Stimulated activated CD8-positive, alpha-beta memory T cell treated with anti-CD3 and anti-CD28 coated beads, Interleukin-4, amount 100 ng/mL, for 48 hours (primary cell): ENCODE results near the gene SP3.
"Not testable (repeated sequence)": the region's sequence is repeated elsewhere in the genome, so short reads cannot be mapped to it uniquely, and the experiment has no call there.

ENCODE experiments used
- DNase-seq: peaks from one replicate; pipeline ENCODE4 v3.0.0-alpha.2; 2020

Gene SP3

DNA sequence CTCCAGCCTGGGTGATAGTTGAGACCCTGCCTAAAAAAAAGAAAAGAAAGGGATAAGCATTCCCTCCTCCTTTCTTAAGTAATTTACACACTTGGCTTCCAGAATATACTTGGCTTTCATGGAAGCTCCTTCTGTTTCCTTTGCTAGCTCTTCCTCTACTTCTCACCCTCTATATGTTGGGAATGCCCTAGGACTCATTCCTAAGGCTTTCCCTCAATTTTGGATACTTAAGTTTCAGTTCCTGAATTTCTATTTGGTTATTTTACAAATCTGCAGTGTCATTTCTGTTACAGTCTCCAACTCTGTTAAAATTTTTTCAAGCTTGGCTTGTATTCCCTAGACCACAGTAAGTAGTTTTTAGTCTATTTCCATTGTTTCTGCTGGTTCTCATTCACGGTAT, 23.6 kb downstream of the SP3 start:
- DNase-seq = no peak

DNA sequence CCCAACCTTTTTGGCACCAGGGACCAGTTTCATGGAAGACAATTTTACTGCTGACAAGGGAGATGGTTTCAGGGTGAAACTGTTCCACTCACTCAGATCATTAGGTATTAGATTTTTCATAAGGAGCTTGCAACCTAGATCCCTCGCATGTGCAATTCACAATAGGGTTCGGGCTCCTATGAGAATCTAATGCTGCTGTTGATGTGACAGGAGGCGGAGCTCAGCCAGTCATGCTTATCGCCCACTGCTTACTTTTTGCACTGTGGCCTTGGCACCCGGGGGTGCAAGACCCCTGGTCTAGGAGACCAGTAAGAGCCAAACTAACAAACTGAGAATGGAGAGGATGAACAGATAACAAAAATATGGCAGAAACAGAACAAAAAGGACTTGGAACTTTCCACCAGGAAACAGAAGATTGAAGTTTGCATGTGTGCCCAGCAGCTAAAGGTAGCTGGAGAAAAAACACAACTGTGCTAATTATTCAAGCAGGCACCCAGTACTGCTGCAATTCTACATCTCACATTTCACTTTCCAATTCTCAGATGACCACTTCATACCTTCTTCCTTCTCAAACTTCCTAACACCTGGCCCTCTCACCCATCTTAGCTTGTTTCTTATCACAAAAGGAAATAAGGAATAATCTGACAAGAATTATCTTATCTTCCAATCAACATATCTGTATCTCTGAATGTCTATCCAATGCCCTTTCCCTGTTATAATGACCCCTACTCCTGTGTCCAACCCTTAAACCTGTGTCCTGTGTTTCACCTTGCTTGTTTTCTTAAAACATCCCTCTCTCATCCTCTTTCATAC, 24.8 kb downstream of the SP3 start:
- no peak for DNase-seq

DNA sequence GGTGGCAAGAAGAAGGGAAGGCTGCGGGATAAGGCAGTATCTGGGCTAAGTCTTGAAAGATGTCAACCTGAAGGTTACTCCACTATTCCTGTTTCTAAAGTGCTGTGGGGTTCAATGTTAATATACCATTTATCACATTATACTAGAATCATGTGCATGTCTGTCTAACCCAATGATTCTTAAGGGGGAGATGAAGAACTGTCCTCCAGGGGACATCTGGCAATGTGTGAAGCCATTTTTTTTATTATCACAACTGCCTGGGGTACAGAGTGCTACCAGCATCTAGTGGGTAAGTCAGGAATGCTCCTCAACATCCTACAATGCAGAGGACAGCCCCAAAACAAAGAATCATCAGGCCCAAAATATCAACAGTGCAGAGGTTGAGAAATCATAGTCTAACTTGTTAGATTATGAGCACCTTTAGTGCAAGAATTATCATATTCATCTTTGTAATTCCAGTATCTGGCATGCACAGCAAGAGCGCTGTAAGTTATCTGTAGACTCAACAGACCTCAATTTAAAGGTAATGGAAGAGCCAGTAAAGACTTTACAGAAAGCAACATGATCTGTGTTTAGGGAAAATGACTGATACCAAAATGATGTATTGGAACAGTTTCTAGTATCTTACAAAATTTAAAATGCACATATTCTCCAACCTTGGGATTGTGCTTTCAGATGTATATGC, 26.3 kb downstream of the SP3 start:
- DNase-seq = no peak

DNA sequence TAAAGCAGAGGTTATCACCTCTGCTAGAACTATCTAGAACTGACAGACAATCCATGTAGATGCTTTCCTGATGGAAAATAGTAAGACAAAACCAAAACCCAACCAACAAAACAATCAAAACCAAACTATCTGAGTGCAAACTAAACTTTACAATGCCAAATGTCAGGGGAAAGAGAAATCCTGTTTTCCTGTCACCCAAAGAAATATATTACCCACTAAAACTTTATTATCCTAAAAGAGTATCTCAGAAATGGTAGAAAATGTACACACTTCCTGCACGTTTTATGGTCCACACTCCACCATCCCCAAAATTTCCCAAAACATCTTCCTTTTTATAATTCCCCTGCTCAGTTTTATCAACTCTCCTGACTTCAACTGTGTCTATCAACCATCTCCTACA, 29.9 kb downstream of the SP3 start:
- DNase-seq = no peak

DNA sequence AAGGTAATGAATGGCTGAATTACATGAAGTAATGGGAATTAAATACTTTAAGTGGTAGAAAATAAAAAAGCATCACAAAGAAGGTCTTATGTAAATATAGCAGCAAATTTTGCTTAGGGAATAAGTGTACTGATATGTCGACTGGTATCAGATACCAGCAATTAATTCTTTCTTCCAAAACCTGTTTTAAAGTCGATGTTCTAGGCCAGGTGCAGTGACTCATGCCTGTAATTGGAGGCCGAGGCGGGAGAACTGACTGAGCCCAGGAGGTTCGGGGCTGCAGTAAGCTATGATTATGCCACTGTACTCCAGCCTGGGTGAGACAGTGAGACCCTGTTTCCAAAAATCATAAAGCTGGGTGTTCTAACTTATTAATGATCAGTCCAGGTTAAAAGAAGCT, 30.3 kb downstream of the SP3 start:
- no peak for DNase-seq

DNA sequence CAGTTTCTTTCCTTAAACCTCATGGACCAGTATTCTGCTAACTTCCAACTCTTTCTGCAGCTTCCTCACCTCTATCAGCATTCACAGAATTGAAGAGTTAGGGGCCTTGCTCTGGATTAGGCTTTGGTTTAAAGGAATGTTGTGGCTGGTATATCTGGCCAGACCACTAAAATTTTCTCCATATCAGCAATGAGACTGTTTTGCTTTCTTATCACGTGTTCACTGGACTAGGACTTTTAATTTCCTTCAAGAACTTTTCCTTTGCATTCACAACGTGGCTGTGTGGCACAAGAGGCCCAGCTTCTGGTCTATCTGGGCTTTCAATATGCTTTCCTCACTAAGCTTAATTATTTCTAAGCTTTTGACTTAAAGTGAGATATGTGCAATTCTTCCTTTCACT, 33.4 kb downstream of the SP3 start:
- DNase-seq = no peak

DNA sequence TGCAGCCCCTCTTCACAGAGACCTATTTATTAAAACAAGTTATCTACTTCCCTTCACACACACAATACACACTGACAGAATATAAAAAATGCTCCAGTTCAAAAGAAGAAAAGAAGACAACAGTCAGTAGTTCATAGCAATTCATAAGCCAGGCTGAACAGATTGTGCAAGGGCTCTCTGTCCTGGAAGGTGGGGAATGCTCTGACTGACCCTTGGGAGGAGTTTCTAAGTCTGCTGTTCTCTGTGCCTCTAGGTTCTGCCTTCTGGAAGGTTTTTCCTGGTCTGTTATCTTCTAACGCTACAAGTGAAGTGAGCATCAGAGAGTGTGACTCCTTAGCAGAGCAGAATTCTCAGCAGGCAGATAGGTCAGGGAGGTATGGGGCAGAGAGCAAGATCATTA, 35.7 kb downstream of the SP3 start:
- no peak for DNase-seq

DNA sequence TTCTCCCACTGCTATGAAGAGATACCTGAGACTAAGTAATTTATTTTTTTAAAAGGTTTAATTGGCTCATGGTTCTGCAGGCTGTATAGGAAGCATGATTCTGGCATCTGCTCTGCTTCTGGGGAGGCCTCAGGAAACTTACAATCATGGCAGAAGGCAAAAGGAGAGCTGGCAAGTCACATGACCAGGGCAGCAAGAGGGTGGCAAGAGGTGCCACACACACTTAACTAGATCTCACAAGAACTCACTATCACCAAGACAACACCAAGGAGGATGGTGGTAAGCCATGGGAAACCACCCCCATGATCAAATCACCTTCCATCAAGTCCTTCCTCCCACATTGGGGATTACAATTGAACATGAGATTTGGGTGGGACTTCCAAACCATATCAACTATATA, 38.3 kb downstream of the SP3 start:
- no peak for DNase-seq

DNA sequence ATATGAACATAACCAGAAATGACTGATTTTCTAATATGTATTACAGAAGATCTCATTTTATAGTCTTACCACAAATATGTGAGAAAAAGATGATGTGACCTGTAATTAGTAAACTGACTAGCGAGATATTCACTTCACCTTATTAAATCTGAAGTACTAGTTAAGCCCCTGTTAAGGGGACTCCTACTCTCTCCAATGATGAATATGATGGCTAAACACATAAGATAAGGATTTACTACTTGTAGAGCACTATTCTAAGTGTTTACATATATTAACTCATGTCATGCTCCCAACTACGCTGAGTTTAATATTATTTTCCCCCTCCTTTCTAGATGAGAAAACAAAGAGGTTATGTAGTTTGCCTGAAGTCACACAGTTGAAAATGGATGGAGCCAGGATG, 40.9 kb downstream of the SP3 start:
- DNase-seq = no peak

DNA sequence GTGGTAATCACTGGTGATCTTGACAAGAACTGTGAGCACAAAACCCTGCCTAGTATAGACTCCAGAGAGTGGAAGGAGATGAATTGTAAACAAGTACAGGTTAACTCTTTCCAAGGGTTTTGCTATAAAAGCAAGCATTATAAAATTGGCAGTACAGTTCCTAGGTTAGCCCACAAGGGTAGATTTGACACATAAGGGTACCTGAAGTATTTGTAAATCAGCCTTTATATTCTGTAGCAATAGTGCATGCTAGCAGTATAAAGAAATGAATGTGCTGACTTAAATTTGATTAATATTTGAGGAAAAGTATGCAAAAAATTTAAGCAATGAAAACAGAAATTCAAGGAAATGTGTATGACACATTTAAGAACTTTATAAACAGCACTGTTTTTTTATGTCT, 42.4 kb downstream of the SP3 start:
- DNase-seq = no peak

DNA sequence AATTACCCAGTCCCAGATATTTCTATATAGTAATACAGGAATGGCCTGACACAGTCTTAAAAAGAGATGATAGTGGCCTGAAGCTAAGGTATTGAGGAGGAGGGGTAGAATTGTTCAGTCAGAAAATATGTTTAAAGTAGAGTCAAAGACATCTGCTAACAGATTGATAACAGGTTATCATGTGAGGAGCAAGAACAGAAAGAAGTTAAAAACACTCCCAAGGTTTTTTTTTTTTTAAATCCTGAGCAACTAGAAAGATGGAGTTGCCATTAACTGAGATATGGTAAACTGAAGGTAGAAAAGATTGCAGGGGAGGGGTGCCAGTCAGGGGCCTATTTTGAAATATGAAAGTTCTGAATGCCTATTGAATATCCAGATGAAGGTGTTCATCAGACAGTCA, 43.1 kb downstream of the SP3 start:
- DNase-seq = no peak

DNA sequence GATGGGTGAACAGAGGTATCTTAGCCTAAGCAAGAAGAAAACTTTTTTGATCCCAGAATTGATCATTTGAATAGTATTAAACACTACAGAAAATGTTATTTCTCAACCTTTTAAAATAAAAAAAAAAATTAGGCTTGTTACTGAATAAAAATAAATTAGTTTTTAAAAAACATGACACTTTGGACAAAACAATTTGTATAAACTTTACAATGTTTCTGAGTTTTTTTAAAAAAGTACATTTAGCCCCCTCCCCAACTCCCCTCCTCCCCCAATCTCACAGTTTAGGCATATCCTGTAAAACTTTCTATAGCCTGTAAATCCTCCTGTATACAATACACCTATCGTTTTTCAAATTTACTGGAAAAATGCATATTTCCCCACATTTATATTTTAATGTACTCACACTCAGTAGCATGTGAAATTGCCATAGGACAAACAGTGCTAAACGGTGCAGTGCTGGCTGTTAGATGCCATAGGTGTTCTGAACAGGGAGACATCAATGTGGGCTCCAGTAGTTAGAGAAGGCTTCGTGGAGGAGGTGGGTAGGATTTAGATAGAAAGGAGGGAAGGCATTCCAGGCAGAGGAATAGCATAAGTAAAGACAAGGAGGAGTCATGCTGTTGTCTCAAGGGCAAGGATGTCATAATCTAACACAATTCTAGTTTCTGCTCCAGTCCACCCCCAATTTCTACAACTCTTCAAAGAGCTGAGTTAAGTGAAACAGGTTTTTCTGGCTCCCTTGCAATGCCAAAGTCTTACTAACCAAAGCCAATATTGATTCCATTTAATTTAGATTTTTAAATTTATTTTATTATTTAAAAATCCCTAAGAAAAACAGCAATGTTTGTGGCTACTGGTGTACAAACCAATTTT, 50.9 kb downstream of the SP3 start:
- DNase-seq = no peak

DNA sequence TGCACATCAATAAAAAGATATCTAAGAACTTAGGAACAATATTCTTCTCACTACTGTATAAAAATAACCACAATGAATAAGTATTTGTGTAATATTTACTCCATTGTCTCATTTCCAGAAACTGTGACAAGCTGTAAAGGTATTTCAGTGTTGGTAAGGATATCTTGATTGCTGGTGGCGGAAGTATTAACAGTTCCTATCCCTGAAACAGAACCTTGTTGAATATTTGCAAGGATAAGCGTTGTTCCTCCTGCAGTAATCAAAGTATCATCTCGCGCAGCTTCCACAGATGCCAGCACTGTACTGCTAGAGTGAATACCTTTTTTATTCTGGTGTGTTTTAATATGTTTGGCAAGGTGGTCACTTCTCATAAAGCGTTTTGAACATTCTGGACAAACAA, 55.3 kb downstream of the SP3 start:
- DNase-seq = no peak

DNA sequence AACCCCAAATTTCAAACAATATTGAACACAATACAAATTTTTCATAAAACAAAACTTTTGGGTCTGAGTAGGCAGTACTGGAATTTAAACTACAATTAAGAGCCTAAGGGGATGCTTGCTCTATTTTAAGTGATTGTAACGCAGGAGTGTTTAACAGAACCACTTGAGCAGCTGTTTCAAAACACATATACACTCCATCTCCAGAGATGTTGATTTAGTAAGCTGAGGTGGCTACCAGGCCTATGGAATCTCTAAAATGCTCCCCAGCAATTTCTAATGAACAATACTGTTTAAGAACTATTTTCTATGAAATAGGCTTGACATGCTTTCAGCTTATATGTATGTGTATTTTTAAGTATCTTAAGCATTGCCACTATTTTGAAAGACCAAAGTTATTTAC, 58.5 kb downstream of the SP3 start:
- no peak for DNase-seq

DNA sequence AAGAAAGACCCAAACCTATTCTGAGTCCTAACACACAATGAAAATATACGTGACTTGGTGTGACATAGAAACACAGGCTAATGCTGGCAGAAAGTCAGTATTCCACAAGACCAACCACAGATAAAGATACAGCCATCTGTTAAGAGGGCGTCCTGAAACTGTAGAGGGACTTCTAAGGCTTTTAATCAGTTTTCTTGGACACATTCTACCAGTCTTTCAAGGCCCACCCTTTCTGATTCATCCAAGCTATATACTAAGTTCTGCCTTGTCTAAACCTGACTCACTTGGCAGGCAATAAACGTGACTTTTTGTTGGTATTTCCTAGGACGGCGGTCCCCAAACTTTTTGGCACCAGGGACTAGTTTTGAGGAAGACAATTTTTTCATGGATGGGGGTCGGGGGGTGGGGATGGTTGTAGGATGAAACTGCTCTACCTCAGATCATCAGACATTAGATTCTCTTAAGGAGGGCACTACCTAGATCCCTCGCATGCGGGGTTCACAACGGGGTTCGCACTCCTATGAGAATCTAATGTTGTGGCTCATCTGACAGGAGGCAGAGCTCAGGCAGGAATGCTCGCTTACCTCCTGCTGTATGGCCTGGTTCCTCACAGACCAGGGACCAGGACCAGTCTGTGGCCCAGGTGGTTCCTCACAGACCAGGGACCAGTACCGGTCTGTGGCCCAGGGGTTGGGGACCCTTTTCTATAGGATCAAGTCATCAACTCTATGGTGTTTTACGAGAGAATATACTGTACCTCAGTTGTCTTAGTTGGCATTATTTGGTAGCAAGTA, 61.4 kb downstream of the SP3 start:
- DNase-seq = no peak

DNA sequence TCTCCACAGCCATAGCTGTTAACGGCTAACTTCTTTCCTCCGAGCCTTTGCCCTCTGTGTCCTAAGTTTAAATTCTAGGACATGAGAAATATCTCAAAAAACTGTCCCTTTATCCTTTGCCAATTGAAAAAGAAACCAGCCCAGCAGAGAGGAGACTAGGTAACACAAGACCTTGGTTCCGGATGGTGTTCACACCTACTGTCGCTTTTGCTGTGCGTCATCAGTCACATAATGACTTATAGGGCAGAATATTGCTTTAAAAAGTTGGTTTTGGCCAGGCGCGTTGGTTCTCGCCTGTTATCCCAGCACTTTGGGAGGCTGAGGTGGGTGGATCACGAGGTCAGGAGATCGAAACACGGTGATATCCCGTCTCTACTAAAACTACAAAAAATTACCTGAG, 66.2 kb downstream of the SP3 start:
- DNase-seq = no peak

DNA sequence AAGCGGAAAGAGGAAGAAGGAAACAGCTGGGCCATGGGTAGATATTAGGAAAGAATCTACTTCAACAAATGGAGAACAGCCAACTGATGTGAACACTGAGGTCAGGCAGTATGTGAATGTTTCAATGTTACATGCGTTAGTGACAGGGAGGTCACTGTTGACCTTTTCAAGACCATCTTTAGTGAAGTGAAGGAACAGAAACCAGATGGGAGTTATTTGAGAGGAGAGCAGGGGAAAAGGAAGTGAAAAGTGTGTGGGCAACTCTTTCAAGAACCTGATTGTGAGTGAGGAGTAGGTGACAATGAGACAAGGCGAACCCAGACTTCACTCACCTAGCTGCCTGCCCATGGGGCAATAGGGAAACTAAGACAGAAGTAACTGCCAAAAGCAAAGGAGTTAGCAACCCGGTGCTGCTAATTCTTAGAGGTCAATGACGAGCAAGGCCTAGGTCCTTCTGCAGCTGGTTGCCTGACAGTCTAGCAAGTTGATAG, 67.0 kb downstream of the SP3 start:
- no peak for DNase-seq

DNA sequence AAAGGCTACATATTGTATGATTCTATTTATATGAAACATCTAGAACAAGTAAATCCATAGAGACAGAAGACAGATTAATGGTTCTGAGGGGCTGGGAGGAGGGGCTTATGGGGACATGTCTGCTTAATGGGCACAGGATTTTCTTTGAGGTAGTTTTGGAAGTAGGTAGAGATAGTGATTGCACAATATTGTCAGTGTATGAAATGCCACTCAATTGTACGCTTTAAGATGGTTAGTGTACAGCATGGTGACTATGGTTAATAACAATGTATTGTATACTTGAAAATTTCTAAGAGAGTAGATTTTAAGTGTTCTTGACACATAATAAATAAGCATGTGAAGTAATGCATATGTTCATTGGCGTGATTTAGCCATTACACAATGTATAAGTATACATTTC, 68.4 kb downstream of the SP3 start:
- DNase-seq = no peak

DNA sequence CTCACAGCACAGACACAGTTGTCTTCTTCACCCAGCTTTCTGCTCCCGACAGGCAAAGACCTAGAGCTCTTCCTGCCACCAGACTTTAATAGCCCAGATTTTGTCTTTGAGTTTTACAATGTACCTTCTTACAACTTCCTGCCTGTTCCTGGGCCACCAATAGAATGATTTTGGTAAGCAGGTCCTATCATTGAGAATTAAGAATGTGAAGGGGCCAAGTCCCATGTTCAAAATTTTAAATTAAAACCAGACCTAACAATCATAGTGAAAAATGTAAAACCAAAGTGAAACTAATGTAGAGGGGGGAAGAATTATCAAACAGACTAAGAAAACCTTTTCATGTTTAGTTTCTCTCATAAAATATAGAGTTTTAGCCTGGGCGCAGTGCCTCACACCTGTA, 72.8 kb downstream of the SP3 start:
- no peak for DNase-seq

DNA sequence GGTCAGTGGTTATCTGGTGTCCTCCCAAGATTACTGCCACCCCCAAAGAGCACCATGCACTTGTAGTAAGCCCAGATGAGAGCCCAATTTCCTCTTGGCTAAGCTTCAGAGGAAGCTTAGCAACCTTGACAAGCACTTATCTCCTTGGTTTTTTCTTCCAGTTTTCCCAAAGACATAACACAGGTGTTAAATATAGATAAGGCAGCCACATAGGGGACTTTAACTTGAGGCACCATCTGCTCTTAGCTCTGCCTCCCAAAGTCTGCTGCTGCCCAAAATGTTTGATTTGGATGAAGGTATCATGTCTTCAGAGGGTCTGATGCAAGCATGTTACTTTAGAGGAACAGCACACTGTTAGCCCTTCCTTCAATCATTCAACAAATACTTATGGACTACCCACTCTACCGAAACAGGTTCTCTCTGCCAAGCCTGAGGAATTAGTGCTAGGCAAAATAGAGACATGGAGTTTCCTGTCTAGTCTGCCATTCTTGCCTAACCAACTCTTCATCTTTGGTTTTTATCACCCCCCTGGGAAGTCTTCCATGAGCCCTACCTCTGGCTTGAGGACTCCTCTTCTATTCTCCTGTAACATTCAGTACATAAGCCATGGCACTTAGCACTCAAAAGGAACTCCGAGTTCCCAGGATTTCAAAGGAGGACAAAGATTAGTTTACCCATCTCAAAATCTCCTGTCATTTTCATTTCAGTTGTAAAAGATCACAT, 73.7 kb downstream of the SP3 start:
- no peak for DNase-seq

DNA sequence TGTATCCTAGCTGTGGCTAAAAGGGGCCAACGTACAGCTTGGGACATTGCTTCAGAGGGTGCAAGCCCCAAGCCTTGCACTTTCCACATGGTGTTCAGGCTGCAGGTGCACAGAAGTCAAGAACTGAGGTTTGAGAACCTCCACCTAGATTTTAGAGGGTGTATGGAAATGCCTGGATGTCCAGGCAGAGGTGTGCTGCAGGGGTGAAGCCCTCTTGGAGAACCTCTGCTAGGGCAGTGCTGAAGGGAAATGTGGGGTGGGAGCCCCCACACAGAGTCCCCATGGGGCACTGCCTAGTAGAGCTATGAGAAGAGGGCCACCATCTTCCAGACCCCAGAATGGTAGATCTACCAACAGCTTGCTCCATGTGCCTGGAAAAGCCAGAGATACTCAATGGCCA, 75.7 kb downstream of the SP3 start:
- DNase-seq = not testable (repeated sequence)

DNA sequence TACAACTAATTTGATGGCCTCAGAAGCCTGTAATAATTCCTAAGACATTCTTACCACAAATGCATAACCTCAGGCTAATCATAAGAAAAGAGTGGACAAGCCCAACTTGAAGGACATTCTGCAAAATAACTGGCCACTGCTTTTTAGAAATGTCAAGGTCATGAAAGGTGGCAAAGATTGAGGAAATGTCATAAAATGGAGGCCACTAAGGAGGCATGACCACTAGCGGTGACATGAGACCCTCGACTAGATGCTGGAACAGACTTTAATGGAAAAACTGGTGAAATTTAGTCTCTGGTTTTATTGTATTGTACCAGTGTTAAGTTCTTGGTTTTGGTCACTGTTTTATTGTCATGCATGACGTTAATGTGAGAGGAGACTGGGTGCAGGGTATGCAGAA, 78.6 kb downstream of the SP3 start:
- DNase-seq = no peak
